ENCODE results near the gene CPSF4L.

DNA sequence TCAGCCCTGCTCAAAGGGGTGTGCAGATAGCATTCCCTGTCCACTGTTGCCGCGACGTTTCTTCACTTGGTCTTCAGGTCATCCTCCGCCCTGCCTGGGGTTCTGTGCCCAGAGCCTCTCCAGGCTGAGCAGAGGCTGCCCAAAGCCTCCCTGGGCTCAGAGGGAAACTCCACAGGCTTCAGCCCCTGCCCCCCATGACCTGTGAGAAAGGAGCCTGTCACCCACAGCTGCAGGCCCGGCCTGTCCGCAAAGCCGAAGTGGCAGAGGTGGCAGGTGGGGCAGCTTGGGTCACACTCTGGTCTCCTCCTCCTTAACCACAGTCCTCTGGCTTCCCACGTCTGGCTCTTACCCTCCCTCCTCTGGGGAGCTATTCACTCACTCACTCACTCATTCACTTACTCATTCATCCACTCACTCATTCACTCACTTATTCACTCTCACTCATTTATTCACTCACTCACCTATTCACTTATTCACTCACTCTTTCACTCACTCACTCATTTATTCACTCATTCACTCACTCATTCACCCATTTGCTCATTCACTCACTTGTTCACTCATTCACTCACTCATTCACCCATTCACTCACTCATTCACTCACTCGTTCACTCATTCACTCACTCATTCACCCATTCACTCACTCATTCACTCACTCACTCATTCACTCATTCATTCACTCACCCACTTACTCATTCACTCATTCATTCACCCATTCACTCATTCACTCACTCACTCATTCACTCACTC lies 7.1 kb upstream of the CPSF4L start:
- TF ChIP-seq CTCF (IDR thresholded peaks at IDR 0.05) (no peak), POLR2A (IDR thresholded peaks at IDR 0.05) (no peak)

All from tibial nerve (tissue), 3 donors.